HG03558 (cell line): ENCODE results near the gene SLC18A2.

Source experiments
- ATAC-seq: cut with Tn5 transposase; IDR thresholded peaks from one replicate; pipeline ENCODE4 v1.9.1; 2021; ENCODE audit warnings: moderate number of reproducible peaks; ENCODE audit not compliant: unreplicated experiment; ENCODE audit errors: extremely low read depth

Gene SLC18A2

DNA sequence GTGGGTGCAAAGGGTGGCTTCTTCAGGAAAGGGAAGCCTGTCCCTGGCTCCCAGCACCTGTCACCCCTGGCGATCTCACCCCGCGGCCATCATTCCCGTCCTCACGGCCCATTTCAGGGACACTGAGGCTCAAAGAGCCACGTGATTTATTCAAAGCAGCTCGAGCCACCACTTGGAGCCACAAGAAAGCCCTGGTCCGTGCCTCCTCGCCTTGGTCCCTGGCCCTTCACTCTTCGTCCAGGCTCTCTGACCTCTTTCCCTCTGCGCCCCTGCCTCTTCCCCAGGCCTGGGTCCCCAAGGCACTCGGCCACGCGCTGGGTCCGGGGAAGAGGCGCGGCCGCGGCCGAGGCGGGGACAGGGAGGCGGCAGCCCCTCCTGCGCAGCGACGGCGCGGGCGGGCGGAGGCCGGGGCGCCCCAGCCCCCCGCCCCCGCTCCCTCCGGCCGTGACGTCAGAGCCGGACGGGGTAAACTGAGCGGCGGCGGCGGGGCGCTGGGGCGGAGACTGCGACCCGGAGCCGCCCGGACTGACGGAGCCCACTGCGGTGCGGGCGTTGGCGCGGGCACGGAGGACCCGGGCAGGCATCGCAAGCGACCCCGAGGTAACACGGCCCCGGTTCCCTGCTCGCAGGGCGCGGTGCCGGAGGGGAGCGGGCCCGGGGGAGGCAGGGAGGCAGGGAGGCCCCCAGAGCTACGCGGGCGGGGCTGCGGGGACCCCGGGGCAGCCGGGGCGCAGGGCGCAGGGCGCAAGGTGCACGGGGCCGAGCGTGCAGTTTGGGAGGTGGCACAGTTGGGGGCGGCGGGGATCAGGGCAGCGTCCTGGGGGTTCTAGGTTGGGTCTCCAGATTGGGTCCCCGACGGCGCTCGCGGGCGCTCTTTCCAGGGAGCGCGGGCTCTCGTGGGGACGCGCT, at the start of gene SLC18A2:
Gene SLC18A2, plus strand, starts transcription at position 494 of the 909 bp plus-strand sequence. CDS start 580 bp downstream, outside the sequence.
- ATAC-seq: no peak

- ATAC-seq: no peak
Measured at GRCh38 chr10:117197189-117197588, 43.7 kb upstream of the SLC18A2 start, which contains the start of gene KCNK18. Gene KCNK18, plus strand, starts transcription at chr10:117197489. Its CDS starts 0 bp downstream, at chr10:117197489.

GRCh38 chr10:117198088-117198487, 42.8 kb upstream of the SLC18A2 start:
- ATAC-seq: no peak

DNA sequence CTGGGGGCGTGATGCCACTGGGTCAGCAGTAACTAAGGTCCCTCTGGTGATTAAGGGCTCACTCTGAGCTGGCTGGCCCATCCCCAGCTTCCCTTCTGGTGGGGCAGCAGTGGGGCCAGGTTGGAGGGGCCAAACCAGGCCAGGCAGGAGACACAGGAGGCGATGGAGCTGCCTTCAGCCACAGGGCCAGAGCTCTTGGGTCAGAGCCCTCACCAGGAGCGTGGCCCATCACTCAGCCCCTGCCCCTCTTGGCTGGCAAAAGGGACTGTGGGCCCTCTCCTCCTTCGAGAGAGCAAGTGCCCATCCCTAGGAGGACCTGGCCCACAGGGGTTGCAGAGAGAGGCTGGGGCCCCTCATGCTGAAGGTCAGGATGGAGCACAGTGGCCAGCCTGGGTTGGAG, 39.1 kb upstream of the SLC18A2 start:
- no peak for ATAC-seq

DNA sequence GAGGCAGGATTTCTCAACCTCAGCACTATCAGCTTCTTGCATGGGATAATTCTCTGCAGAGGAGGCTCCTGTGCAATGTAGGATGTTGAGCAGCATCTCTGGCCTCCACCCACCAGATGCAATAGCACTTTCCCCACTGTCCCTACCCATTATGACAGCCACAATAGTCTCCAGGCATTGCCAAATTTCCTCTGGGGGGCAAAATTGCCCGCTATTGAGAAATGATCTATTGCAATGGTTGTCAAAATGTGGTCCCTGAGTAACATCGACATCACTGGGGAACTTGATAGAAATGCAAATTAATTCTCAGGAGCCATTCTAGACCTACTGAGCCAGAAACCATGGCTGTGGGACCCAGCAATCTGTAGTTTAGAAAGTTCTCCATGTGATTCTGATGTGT, 36.6 kb upstream of the SLC18A2 start:
- ATAC-seq: no peak

DNA sequence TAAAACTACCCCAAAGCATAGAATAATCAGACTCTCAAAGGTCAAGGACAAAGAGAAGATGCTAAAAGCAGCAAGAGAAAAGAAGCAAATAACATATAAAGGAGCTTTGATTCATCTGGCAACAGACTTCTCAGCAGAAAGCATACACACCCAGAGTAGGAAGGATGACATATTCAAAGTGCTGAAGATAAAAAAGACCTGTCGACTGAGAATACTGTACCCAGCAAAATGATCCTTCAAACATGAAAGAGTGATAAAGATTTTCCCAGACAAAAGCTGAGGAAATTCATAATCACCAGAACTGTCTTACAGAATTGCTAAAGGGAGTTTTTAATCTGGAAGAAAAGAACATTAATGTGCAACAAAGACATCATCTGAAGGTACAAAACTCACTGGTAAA, 28.7 kb upstream of the SLC18A2 start:
- no peak for ATAC-seq

GRCh38 chr10:117214401-117214800, 26.5 kb upstream of the SLC18A2 start:
- ATAC-seq: no peak

DNA sequence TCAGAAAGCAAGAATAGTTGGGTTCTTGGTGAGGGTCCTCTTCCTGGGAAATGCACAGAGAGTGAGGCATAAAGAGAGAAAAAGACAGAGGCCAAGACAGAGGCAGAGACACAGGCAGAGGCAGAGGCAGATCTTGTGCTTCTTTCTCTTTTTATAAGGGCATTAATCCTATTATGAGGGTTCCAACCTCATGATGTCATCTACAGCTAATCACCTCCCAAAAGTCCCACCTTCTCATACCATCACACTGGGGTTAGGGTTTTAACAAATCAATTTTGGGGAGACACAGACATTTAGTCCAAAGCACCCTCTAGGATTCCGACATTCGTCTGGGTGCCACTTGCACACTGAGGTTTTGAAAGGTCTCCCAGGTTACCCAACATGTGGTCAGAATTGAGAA, 25.8 kb upstream of the SLC18A2 start:
- ATAC-seq: no peak

GRCh38 chr10:117216028-117216427, 24.9 kb upstream of the SLC18A2 start:
- no peak for ATAC-seq

DNA sequence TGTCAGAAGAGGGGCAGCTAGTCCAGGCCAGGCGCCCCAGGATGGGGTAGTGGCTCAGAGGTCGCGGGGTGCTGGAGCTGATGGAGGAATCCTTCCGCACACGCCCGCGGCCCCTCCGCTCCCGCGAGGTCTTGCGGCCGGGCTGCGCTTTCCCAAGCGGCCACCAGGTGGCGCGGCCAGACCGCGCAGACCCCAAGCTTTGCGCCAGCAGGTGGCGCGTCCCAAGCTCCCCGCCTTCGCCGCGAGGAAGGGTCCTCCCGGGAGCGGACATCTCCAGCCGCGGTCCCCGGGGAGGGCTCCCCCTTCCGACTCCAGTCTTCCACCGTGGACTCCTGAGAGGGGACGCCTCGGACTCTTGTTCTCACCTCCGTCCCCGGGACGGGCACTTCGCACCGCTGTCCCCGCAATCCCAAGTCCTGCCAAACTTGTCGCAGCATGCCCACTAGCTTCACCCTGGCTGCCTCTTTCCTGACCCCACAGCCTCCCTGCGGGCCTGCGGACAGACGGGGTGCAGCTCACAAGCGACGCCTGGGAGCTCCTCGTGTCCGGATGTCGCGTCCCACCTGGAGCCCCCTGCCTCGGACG, 24.2 kb upstream of the SLC18A2 start:
- no peak for ATAC-seq

- ATAC-seq: no peak
Measured at GRCh38 chr10:117217196-117217761, 23.6 kb upstream of the SLC18A2 start.

DNA sequence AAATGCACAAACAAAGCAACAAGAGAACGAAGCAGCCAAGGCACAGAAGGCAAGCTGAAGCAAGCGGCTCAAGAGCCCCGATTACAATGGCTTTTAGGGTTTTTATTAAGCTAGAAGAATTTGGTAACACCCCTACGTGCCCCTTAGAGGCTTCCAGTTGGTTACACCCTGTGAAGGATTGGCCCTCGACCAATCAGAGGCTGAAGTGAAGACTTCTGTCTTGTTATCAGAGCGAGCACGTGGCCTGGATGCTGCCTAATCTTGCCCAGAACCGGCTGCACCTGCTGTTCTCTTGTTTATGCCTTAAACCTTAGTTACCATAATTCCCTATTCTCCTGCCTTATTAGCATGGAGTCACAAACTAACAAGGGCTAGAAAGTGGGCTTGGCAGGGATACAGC, 22.3 kb upstream of the SLC18A2 start:
- no peak for ATAC-seq

DNA sequence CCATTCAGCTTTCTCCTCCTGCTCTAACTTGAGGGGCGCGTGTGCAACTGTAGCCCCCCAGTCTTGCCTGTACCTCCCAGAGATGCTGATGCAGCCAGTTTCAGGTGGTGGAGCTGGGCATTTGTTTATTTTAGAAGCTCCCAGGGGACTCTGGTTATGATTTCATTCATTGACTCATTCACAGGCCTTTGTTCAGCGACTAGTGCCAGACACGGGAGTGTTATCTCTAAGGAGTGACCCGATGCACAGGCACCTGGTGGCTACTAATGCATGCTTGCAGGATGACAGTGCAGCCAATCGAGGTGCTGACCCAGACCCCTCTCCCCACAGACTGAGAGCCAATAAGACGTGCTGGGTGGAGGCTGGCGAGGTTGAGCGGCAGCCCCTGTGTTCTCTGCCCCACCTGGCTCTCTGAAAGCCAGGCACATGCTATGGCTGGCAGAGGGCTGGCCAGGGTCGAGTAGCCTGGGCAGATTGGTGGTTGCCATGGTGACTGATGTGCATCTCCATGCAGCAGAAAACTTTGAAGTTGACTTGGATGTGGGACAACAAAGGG, 19.7 kb upstream of the SLC18A2 start:
- no peak for ATAC-seq

GRCh38 chr10:117222552-117222951, 18.4 kb upstream of the SLC18A2 start:
- no peak for ATAC-seq

DNA sequence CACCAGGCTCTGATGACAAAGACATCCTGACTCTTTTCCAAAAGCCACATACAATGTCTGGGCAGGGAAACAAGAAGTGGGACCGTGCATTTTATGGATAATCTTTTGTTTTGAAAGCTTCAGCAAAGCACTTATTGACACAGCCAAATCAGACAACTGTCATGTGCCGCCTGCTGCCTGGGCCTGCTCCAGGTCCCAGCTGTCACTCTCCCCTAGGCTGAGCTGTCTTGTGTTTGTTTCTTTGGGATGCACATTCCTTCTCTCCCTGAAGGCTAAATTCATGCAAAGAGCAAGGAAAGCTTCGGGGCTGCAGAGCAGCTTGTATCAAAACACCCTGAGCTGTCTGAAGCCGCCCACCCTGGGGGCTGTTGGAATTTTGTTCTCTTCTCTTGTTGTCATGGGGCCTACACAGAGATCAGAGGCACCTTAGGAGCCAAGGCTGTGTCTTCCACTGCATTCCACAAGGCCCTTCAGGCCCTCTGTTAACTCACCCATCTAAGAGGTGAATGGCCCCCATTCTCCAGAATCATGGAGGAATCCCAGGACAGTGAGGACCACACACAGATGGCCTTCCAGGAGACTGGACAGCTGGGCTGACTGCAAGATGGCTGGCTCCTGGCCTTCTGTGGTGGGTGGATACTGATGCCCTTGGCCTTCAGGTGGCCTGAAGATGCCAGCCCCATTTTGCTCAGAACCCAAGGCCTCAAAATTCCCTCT, 17.8 kb upstream of the SLC18A2 start:
- ATAC-seq: no peak

- ATAC-seq: no peak
Measured at GRCh38 chr10:117223693-117224430, 17.1 kb upstream of the SLC18A2 start.

- ATAC-seq: no peak
Measured at GRCh38 chr10:117224881-117225280, 16.0 kb upstream of the SLC18A2 start.

DNA sequence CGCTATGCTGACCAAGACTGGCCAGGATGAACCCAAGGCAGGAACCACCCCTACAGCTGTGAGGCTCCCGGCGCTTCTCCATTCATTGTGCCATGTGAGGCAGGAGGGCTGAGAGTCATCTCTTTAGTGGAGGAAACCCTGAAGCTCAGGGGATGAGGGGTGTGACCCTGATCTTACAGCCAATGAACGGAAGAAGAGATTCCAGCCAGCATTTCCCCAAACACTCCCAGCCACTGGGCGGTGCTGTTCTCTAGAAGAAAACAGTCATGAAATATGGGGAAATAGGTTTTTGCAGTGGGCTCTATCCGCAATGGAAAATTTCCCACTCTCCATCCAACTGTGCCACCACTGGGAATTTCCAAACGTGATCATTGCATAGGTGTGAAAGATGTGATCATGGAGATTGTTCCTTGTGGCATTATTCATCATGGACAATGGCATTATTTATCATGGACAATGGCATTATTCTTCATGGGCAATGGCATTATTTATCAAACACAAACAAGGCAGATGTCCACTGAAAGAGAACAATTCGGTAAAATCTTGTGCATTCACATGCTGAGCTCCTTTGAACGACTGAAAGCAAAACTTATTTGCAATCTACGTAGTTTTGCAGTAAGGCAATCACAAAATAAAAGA, 14.0 kb upstream of the SLC18A2 start:
- no peak for ATAC-seq

DNA sequence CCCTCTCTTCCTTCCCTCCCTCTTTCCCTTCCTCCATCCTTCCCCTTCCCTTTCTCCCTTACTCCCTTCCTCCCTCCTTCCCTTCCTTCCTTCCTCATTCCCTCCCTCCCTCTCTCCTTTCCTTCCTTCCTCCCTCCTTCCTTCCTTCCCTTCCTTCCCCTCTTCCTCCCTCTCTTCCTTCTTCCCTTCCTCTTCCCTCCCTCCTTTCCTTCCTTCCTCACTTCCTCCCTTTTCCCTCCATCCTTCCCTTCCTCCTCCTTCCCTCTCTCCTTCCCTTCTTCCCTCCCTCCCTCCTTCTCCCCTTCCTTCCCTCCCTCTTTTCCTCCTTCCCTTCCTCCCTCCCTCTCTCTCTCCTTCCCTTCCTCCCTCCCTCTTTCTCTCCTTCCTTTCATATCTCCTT, 12.7 kb upstream of the SLC18A2 start:
- ATAC-seq: no peak
